Measurements from ENCODE around the gene RAET1E.
"Not testable (repeated sequence)": the region's sequence is repeated elsewhere in the genome, so short reads cannot be mapped to it uniquely, and the experiment has no call there.

Gene RAET1E

GRCh38 chr6:149897855-149898744 lies at the start of gene RAET1E:
Gene RAET1E, minus strand, starts transcription at chr6:149898113. Its CDS starts 7,212 bp downstream, at chr6:149890901.
- DNase-seq (ENCODE audit: low read depth, low spot score): no peak

DNA sequence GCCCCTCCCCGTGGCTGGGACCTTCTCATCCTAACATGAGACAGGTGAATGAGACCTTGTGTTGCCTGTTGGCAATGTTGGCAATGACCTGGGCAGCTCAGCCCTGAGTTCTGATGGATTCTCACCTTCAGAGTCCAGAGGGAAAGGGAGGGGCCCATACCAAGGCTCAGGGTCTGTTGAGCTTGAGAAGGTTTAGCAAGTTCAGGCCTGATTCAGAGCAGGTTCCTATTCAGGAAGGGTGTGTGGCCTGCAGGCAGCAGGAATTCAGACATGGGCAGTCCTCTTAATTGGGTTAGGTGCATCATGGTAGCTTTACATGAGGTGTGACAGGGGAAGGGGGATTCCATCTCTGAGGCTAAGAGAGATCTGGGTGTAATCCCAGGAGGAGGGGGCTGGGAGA lies 49.6 kb upstream of the RAET1E start:
- DNase-seq (ENCODE audit: low read depth, low spot score): not testable (repeated sequence)

- DNase-seq (ENCODE audit: low read depth, low spot score): not testable (repeated sequence)
These were observed 48.7 kb upstream of the RAET1E start for GRCh38 chr6:149946631-149947030.

GRCh38 chr6:149945276-149945675 lies 47.4 kb upstream of the RAET1E start:
- DNase-seq (ENCODE audit: low read depth, low spot score): not testable (repeated sequence)

- DNase-seq (ENCODE audit: low read depth, low spot score): not testable (repeated sequence)
These were observed 45.4 kb upstream of the RAET1E start for GRCh38 chr6:149943321-149943720.

- no peak for DNase-seq (ENCODE audit: low read depth, low spot score)
These were observed 44.5 kb upstream of the RAET1E start for GRCh38 chr6:149942461-149942829.

DNA sequence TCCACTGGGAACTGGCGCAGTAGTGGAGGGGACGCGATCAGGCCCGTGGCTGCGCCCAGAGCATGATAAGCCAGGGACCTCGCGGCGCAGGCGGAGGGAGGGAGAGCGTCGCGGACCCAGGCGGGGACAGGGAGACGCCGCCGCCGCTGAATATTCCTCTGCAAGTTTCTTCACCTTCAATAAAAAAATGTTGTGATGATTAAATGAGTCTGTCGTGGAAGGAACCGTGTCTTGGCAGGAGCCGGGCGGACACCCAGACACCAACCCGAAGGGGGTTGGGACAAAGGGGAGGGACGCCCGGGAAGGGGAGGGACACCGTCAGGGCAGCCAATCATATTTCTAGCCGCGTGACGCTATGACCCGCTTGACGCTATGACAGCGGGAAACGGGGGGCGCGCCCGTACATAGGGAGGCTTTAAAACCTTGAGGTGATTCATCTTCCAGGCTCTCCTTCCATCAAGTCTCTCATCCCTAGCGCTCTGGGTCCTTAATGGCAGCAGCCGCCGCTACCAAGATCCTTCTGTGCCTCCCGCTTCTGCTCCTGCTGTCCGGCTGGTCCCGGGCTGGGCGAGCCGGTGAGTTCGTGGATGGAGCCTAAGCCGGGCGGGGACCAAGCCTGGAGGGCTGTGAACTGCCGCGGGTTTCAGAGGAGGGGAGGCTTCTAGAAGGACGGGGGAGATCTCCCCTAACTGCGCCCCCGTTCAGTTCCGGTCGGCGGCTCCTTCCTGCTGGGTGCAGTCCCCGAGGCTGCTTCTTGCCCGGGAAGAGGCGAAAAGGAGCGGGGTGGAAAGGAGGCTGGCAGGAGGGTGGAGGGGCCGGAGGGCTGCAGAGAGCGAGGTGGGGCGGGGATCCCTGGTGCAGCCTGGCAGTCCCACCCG lies 43.9 kb upstream of the RAET1E start, which contains the start of gene ULBP2:
Gene ULBP2 (plus strand): TSS at position 432 of the 878 bp plus-strand sequence. CDS start 59 bp downstream, at position 491.
- DNase-seq (ENCODE audit: low read depth, low spot score): peak; percentile 50

- no peak for DNase-seq (ENCODE audit: low read depth, low spot score)
These were observed 42.7 kb upstream of the RAET1E start for GRCh38 chr6:149940672-149940982.

- no peak for DNase-seq (ENCODE audit: low read depth, low spot score)
These were observed 42.2 kb upstream of the RAET1E start for GRCh38 chr6:149939909-149940671.

DNA sequence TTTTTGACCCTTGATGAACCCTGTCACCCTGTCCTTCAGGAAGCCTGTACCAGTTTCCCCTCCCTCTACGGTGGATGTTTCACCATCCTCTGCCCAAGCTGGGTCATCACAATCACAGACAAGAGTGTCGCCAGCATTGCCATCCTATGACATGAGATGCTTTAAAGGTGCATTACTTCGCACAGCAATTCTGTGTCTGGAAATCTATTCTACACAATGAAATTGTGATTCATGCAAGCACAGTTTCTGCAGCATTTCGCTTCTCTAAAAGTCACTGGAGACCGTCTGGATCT lies 41.4 kb upstream of the RAET1E start:
- DNase-seq (ENCODE audit: low read depth, low spot score): no peak

GRCh38 chr6:149938571-149939355 lies 40.9 kb upstream of the RAET1E start:
- DNase-seq (ENCODE audit: low read depth, low spot score): no peak

GRCh38 chr6:149938013-149938570 lies 40.2 kb upstream of the RAET1E start:
- not testable (repeated sequence) for DNase-seq (ENCODE audit: low read depth, low spot score)

- DNase-seq (ENCODE audit: low read depth, low spot score): no peak
These were observed 38.8 kb upstream of the RAET1E start for GRCh38 chr6:149936743-149937142.

DNA sequence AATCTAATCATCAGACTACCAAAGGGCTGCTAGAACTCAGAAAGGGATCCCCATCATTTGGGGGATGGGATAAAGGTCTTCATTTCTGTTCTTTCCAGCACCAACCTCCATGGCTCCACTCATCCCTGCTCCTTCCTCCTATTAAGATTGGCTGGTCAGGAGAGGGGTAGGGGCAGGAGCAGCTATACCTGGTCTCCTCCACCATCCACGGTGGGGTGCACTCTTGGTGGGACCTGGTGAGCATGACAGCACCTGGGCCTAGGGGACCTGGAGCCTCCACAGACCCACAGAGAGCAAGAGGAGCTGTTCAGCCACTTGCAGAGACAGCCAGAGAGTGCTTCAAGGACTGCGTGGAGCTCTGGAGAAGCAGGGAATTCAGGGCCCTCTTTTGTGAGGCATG lies 37.8 kb upstream of the RAET1E start:
- DNase-seq (ENCODE audit: low read depth, low spot score): no peak

DNA sequence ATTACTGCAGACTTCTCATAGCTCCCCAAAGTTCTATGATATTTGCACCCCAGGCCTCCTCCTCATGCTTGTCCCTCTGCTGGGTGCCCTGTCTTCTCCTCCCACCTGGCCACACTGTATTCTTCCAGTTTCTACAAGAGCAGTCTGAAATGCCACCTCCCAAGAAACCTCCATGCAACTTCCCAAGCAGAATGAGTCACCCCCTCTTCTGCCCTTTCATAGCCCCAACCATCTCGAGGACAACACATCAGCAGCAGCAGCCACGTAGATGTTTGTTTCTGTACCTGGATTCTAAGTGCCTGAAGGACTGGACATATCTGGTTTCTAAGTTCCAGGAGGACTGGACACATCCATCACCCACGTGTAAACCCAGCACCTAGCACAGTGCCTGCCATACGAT lies 37.3 kb upstream of the RAET1E start:
- no peak for DNase-seq (ENCODE audit: low read depth, low spot score)

GRCh38 chr6:149934249-149935156 lies 36.6 kb upstream of the RAET1E start:
- DNase-seq (ENCODE audit: low read depth, low spot score): peak; percentile 33

GRCh38 chr6:149933461-149933860 lies 35.5 kb upstream of the RAET1E start:
- no peak for DNase-seq (ENCODE audit: low read depth, low spot score)

DNA sequence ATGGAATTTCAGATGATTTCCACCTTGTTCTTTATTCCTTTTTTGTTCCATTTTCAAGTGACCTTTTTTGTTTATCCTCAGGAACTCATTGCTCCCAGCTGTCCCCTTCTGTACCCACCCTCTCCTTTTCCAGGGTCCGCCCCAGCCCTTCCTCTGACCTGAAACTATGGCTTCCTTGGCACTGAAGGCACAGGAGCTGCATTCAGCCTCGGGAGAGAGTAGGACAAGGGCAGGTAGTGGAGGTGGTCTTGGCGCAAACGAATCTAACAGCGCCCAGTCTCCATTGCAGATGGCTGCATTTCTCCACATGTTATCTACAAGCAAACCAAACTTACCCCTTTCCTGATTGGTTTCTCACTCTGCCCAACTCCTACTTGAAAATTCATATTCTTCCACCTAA lies 35.1 kb upstream of the RAET1E start:
- DNase-seq (ENCODE audit: low read depth, low spot score): no peak

DNA sequence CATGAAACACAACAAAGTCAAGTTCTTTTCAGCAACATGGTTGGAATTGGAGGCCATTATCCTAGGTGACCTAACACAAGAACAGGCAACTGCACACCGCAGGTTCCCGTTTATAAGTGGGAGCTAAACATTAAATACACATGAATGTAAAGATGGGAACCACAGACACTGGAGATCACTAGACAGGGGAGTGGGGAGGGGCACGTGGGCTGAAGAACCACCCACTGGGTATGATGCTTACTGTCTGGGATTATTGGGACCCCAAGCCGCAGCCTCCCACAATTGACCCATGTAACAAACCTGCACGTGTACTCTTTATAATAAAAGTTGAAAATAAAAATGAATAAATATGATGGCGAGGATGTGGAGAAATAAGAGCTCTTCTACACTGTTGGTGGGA lies 33.6 kb upstream of the RAET1E start:
- no peak for DNase-seq (ENCODE audit: low read depth, low spot score)

DNA sequence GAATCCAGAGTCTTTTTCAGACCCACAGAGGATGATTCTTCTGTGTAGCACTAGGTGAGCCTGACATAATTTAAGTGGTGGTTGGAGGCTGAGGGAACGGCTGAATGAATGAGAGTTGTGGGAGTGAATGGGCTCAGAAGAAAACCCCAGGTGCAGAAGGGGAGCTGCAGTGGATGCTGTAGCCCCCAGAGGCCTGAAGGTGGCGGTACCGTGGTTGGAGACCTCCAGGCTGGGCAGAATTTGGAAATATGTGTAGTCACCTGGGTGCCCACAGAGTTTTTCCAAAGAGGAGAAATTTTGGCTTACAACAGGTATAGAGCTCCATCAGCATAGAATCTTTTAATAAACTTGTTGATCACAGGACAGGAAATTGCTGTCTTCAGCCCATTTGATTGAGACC lies 31.5 kb upstream of the RAET1E start:
- DNase-seq (ENCODE audit: low read depth, low spot score): no peak

Measured in brain pericyte (primary cell).